Testis (tissue), 3 donors: ENCODE data around the gene GFY. TPM values are rescaled to one million over a fixed set of nuclear protein-coding genes. Genes with fewer than 3 reads are reported as not detected.
A peak's percentile ranks its signal among the peaks of the same experiment; 100 is the strongest.

Experiments
- DNase-seq: peaks from one replicate; pipeline ENCODE4 v3.0.0-alpha.2; 2019
- H3K27ac ChIP-seq, 2 donors: fragments of 200-600 bp; sonication (generic); one replicate each; pipeline ENCODE4 v1.5.1; 2019
- H3K27me3 ChIP-seq: fragments of 200-600 bp; sonication (generic); one replicate; pipeline ENCODE4 v1.5.1; 2019
- H3K36me3 ChIP-seq: fragments of 200-600 bp; sonication (generic); one replicate; pipeline ENCODE4 v1.5.1; 2017; ENCODE audit warnings: low read depth; ENCODE audit errors: missing control alignments
- H3K4me1 ChIP-seq: fragments of 200-600 bp; sonication (generic); one replicate; pipeline ENCODE4 v1.5.1; 2019
- H3K4me3 ChIP-seq, 2 donors: fragments of 200-600 bp; sonication (generic); one replicate each; pipeline ENCODE4 v1.5.1; 2017 to 2019
- H3K9me3 ChIP-seq: fragments of 200-600 bp; sonication (generic); one replicate; pipeline ENCODE4 v1.5.1; 2017
- CTCF ChIP-seq, 3 experiments: fragments of 450-650 bp in 2 of 3; fragments of 200-600 bp in 1 of 3; sonication (generic) in 1 of 3; IDR thresholded peaks; one replicate each; pipeline ENCODE4 v1.5.1; 2016 to 2019; ENCODE audit warnings: antibody characterized with exemption in 3 of 3, mild to moderate bottlenecking in 2 of 3, moderate library complexity in 1 of 3
- POLR2A ChIP-seq: fragments of 450-650 bp; IDR thresholded peaks from one replicate; pipeline ENCODE4 v1.6.1; 2017; ENCODE audit warnings: antibody characterized with exemption, mild to moderate bottlenecking, moderate library complexity
- WGBS, 2 donors: methylation state at CpG; one replicate each; pipeline ENCODE4 v1.1.5; 2018; 5-methylcytosine and 5-hydroxymethylcytosine counted together
- intact Hi-C: fragments of 100-400 bp; cut with DNase I; formaldehyde crosslinking; loops from one replicate; pipeline ENCODE4 v1.15.1; 2023; ENCODE audit warnings: low total_unique reads
- polyA plus RNA-seq: library from polyadenylated mRNA; stranded (reverse); fragments of 350-450 nt; fragmentation: Illumina TruSeq; extraction: RNeasy Lipid Tissue Mini Kit (QIAGEN cat#74804); gene quantifications from one replicate; pipeline ENCODE4 v1.2.3, GENCODE V29; 2014; ENCODE audit warnings: low read depth, low replicate concordance; ENCODE audit not compliant: insufficient read depth
- total RNA-seq, 2 donors: library from RNA; depleted of rRNA; stranded (reverse); fragments of >200 nt; gene quantifications; one replicate each; pipeline ENCODE4 v1.2.3, GENCODE V29; 2016

Gene GFY
- total and polyA plus RNA-seq, 3 donors from 2014 or later = 0.24 to 0.80 (median 0.62) TPM

- H3K9me3 ChIP-seq = no peaks in the 10 kb centered on the region
- intact Hi-C loops = no loop called here
- DNase-seq = no peak
- peak overlapping the region in 1 of 2 donors; percentile 6 for H3K4me3 ChIP-seq
- no peak overlapping the region for H3K27ac ChIP-seq
- peaks cover 9% of the 10 kb centered on the region for H3K4me1 ChIP-seq
- H3K36me3 ChIP-seq = no peaks in the 10 kb centered on the region
- TF ChIP-seq CTCF (IDR thresholded peaks at IDR 0.05) (no peak), POLR2A (no peak)
- H3K27me3 ChIP-seq = no peaks in the 10 kb centered on the region
- 41 to 59% methylated on average over 28 to 29 of the region's 29 CpGs for WGBS, 2 donors
These were observed 6.2 kb downstream of the GFY start for GRCh38 chr19:49431330-49431749.

- Histone ChIP-seq H3K4me3 (no peak overlapping the region), H3K9me3 (no peaks in the 10 kb centered on the region), H3K4me1 (peaks cover 8% of the 10 kb centered on the region), H3K27ac (no peak overlapping the region), H3K27me3 (no peaks in the 10 kb centered on the region), H3K36me3 (no peaks in the 10 kb centered on the region)
- DNase-seq = no peak
- WGBS, 2 donors = 20 to 41% methylated on average over 21 to 62 of the region's 63 CpGs
- TF ChIP-seq POLR2A (no peak), CTCF (IDR thresholded peaks at IDR 0.05) (no peak)
- intact Hi-C loops = no loop called here
These were observed 7.2 kb downstream of the GFY start for GRCh38 chr19:49432141-49433073.

- no peak overlapping the region for H3K27ac ChIP-seq
- no peaks in the 10 kb centered on the region for H3K9me3 ChIP-seq
- no peaks in the 10 kb centered on the region for H3K27me3 ChIP-seq
- no peaks in the 10 kb centered on the region for H3K4me1 ChIP-seq
- TF ChIP-seq POLR2A = no peak
- no peak for TF ChIP-seq CTCF (IDR thresholded peaks at IDR 0.05)
- no peaks in the 10 kb centered on the region for H3K36me3 ChIP-seq
- intact Hi-C loops = no loop called here
- no peak for DNase-seq
- H3K4me3 ChIP-seq = no peak overlapping the region
- 32 to 49% methylated on average over 28 to 31 of the region's 31 CpGs for WGBS, 2 donors
These were observed 8.2 kb downstream of the GFY start for GRCh38 chr19:49433240-49433901.

- intact Hi-C loops = no loop called here
- Histone ChIP-seq H3K4me1 (no peaks in the 10 kb centered on the region), H3K9me3 (no peaks in the 10 kb centered on the region), H3K27ac (no peak overlapping the region), H3K4me3 (no peak overlapping the region), H3K27me3 (no peaks in the 10 kb centered on the region), H3K36me3 (no peaks in the 10 kb centered on the region)
- 61 to 79% methylated on average over 18 of the region's 18 CpGs for WGBS, 2 donors
- TF ChIP-seq POLR2A = no peak
- TF ChIP-seq CTCF (IDR thresholded peaks at IDR 0.05) = no peak
- DNase-seq = peak; percentile 56
These were observed 9.9 kb downstream of the GFY start for GRCh38 chr19:49434907-49435583.
